Karpas-422 (cell line): Measurements from ENCODE around the gene LANCL1. TPM values are rescaled to one million over a fixed set of nuclear protein-coding genes. Genes with fewer than 3 reads are reported as not detected.

Source experiments
- DNase-seq: peaks from one replicate; pipeline ENCODE4 v3.0.0-alpha.2; 2015
- H2AFZ ChIP-seq: fragments of 200-600 bp; sonication (generic); 2 replicates; pipeline ENCODE4 v1.6.1; 2014; ENCODE audit warnings: antibody characterized with exemption, low read length, mixed read lengths
- H3K27ac ChIP-seq: fragments of 200-600 bp; sonication (generic); 2 replicates; pipeline ENCODE4 v1.5.1; 2014; ENCODE audit warnings: mild to moderate bottlenecking, low read length, moderate library complexity
- H3K27me3 ChIP-seq: fragments of 200-600 bp; sonication (generic); 2 replicates; pipeline ENCODE4 v1.6.1; 2014; ENCODE audit warnings: low read length, mixed read lengths
- H3K36me3 ChIP-seq: fragments of 200-600 bp; sonication (generic); 2 replicates; pipeline ENCODE4 v1.6.1; 2014; ENCODE audit warnings: low read length, mixed read lengths; ENCODE audit not compliant: insufficient read depth
- H3K4me1 ChIP-seq: fragments of 200-600 bp; sonication (generic); 2 replicates; pipeline ENCODE4 v1.6.1; 2014; ENCODE audit warnings: mild to moderate bottlenecking, low read length, mixed read lengths
- H3K4me2 ChIP-seq: fragments of 200-600 bp; sonication (generic); 2 replicates; pipeline ENCODE4 v1.6.1; 2014; ENCODE audit warnings: low read length, low read depth, mild to moderate bottlenecking; ENCODE audit not compliant: poor library complexity, severe bottlenecking
- H3K4me3 ChIP-seq: fragments of 200-600 bp; sonication (generic); 2 replicates; pipeline ENCODE4 v1.5.1; 2014; ENCODE audit warnings: mild to moderate bottlenecking, antibody characterized with exemption, low read length, mixed read lengths
- H3K79me2 ChIP-seq: fragments of 200-600 bp; sonication (generic); 2 replicates; pipeline ENCODE4 v1.6.1; 2014; ENCODE audit warnings: mild to moderate bottlenecking, low read length, mixed read lengths
- H3K9ac ChIP-seq: fragments of 200-600 bp; sonication (generic); 2 replicates; pipeline ENCODE4 v1.6.0; 2014; ENCODE audit warnings: low read length
- H3K9me2 ChIP-seq: fragments of 200-600 bp; sonication (generic), shearing (Covaris generic); replicated peaks from 2 replicates; pipeline ENCODE4 v1.6.0; 2014; ENCODE audit warnings: mild to moderate bottlenecking, low read length, moderate library complexity; ENCODE audit not compliant: insufficient read depth
- H3K9me3 ChIP-seq: fragments of 300-700, 200-600 bp; sonication (generic); 2 replicates; pipeline ENCODE4 v1.6.1; 2014; ENCODE audit warnings: low read length, mixed read lengths
- H4K20me1 ChIP-seq: fragments of 200-600 bp; sonication (generic); 2 replicates; pipeline ENCODE4 v1.6.1; 2014; ENCODE audit warnings: mild to moderate bottlenecking, antibody characterized with exemption, low read length, low read depth; ENCODE audit not compliant: insufficient read depth
- total RNA-seq: library from RNA; depleted of rRNA; stranded (reverse); fragments of >200 nt; shearing (Covaris generic); gene quantifications from 2 replicates; pipeline ENCODE4 v1.2.3, GENCODE V29; 2014; ENCODE audit warnings: low replicate concordance

LANCL1 gene
- total RNA-seq, 1 experiment from 2014 or later = 126 TPM

DNA sequence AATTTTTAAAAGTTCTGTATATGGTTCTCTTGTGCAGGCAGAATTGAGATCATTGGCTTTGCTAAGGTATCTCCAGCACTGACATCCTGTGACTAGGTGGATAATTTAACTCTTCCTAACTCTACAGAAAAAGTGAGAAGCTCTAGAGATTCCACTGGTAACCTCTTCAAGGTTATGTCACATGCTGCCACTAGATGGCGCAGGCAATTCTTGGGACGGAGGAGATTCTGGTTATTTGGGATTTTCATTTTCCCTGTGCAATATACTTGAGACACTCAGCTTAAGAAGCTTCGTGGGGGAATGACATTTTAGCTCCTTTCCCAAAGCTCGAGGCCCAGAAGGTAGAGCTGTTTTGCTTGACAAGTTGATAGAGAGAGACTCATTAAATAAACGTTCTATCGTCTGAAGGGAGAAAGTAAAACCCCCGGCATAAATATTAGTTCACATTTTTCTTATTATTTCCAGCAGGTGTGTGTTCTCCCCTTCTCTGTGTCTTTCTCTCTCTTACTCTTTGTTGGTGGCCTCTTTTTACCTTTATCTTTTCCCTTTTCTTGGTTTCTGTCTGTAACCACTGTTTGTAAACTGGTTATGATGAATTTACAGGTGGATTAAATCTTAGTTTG is 26.6 kb upstream of the LANCL1 start:
- Histone ChIP-seq H3K79me2 (no peaks in the 10 kb centered on the region), H2AFZ (no peak overlapping the region), H3K9me2 (no peaks in the 10 kb centered on the region), H3K4me2 (no peak overlapping the region), H3K36me3 (no peaks in the 10 kb centered on the region), H3K4me1 (0 out of 2 replicates have a peak, but pooled peaks cover 5% of the 10 kb centered on the region), H3K9ac (no peak overlapping the region), H3K4me3 (no peak overlapping the region), H3K27me3 (no peaks in the 10 kb centered on the region), H4K20me1 (no peaks in the 10 kb centered on the region), H3K9me3 (no peaks in the 10 kb centered on the region), H3K27ac (no peak overlapping the region)
- DNase-seq = peak; percentile 75

DNA sequence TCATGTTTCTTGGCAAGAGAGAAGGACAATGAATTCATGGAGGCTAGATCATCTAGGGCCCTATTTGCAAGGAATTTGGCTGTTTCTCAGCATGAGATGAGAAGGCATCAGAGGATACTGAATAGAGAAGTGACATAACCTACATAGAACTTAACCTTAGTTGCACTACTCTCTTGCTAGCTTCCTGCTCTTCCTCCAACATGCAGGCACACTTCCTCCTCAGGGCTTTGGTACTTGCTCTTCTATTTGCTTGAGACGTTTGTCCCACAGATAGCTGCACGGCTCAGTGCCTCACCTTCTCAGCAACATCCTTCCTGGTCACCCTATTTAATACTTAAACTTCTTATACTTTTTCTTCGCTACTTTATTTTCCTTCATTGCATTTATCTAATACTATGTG is 20.0 kb upstream of the LANCL1 start:
- H3K4me2 ChIP-seq = peak overlapping the region; percentile 87
- H3K36me3 ChIP-seq = no peaks in the 10 kb centered on the region
- DNase-seq = peak; percentile 93

DNA sequence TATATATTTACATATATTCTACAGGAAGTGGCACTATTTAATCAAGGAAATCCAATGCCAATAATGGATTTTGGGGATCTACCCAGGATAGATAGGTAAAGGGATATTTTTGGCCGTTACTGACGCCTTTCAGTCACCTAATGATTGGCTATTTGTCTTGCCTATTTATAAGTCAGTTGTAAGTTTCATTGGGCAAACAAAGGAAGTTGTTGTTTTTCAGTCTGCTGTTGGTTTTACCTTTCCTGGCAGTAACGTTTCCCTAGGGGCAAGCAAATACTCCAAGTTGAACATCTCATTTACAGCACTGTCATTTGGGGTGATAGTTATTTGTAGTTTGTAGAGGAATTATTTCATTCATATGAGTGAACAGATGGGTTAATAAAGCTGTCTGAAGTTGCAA is 17.0 kb upstream of the LANCL1 start:
- Histone ChIP-seq H3K4me1 (peaks cover 43% of the 10 kb centered on the region), H3K27ac (no peak overlapping the region), H3K79me2 (no peaks in the 10 kb centered on the region), H3K4me3 (no peak overlapping the region), H3K27me3 (no peaks in the 10 kb centered on the region), H3K9me3 (no peaks in the 10 kb centered on the region), H3K4me2 (no peak overlapping the region), H4K20me1 (no peaks in the 10 kb centered on the region), H3K9me2 (no peaks in the 10 kb centered on the region), H3K9ac (no peak overlapping the region), H3K36me3 (no peaks in the 10 kb centered on the region), H2AFZ (peak overlapping the region; percentile 36; the same call in 1 of the 2 replicates)
- DNase-seq = peak; percentile 35

More for the DNA sequence above, 20.0 kb upstream of the LANCL1 start:
- Histone ChIP-seq H2AFZ (peak overlapping the region; percentile 84), H3K4me3 (peak overlapping the region; percentile 56), H3K79me2 (no peaks in the 10 kb centered on the region), H3K27me3 (no peaks in the 10 kb centered on the region), H3K9me3 (no peaks in the 10 kb centered on the region), H3K27ac (peak overlapping the region; percentile 92), H3K4me1 (peaks cover 43% of the 10 kb centered on the region), H4K20me1 (no peaks in the 10 kb centered on the region), H3K9ac (peak overlapping the region; percentile 56), H3K9me2 (no peaks in the 10 kb centered on the region)

DNA sequence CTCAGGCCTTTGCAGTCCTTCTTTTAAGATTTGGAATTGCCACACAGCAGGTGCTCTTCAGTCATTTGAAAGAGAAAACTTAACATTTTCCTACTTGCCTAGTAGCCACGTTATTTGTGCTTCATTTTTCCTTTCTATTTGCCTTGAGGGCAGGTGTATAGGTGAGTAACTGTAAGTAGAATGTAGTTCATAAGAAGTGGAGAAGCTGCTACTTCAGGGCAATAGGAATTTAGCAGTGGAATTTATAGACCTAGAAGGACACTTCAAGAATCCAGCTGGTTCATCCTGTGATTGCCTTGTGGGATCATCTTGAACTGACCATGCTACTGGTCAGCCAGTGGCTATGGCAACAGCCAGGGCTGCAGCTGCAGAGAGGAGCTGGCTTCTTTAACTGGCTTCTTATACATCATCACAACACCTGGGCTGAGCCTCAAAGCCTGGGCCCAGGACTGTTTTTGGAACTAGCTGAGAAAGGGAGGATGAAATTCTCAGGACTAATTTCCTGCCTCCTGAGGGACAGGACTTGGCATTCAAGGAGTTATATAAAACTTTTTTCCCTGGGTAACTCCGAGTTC is 5.1 kb upstream of the LANCL1 start:
- Histone ChIP-seq H3K9me3 (peaks cover 6% of the 10 kb centered on the region; the same call in 1 of the 2 replicates), H3K9me2 (no peaks in the 10 kb centered on the region), H3K79me2 (no peaks in the 10 kb centered on the region), H3K4me3 (no peak overlapping the region), H3K27ac (no peak overlapping the region), H3K9ac (no peak overlapping the region), H2AFZ (no peak overlapping the region), H3K4me2 (no peak overlapping the region), H3K4me1 (peaks cover 17% of the 10 kb centered on the region), H4K20me1 (no peaks in the 10 kb centered on the region), H3K36me3 (no peaks in the 10 kb centered on the region), H3K27me3 (no peaks in the 10 kb centered on the region)
- no peak for DNase-seq

DNA sequence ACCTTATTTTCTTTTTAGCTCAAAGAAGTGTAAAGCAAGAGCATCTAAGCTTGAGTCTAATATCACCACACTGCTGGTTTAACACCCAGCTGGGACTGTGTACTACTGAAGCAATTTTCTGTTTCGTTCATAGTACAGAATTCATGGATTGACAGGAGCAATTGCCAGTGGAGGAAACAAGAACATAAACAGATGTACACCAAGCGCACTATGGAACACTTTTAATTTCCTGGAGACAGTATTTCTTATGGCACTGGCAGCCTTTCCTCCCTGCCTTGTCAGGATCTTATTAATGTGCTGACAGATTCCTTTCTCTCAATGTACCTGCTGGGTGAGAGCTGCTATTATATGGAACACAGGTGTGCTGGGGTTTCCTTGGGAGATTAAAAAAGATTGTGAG is 4.2 kb upstream of the LANCL1 start:
- H3K4me1 ChIP-seq = peaks cover 17% of the 10 kb centered on the region
- H3K27me3 ChIP-seq = no peaks in the 10 kb centered on the region
- H3K9me3 ChIP-seq = peaks cover 6% of the 10 kb centered on the region; the same call in 1 of the 2 replicates
- H3K36me3 ChIP-seq = no peaks in the 10 kb centered on the region
- no peaks in the 10 kb centered on the region for H4K20me1 ChIP-seq
- H3K4me2 ChIP-seq = no peak overlapping the region
- H3K9ac ChIP-seq = no peak overlapping the region
- 0 out of 2 replicates have a peak overlapping the region, but pooled peaks have one; percentile 22 for H2AFZ ChIP-seq
- no peak overlapping the region for H3K27ac ChIP-seq
- H3K4me3 ChIP-seq = no peak overlapping the region
- H3K9me2 ChIP-seq = no peaks in the 10 kb centered on the region
- no peak for DNase-seq
- H3K79me2 ChIP-seq = peaks cover 7% of the 10 kb centered on the region

DNA sequence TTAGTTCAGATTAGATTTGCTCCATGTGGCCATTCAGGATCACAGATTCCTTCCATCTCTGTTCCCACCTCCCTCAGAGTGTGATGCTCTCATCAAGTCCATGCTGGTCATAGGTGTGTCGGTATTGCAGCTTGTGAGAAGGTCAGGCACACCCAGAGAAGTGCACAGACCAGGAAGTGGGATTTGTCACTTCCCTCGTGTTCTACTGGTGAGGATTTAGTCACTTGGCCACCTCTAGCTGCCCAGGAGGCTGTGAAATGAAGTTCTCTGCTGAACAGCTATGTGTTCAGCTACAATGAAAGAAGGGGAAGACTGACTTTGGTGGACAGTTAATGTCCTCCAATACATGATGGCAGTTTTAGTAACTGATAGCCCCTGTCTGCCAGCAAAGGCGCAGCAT is 3.5 kb upstream of the LANCL1 start:
- Histone ChIP-seq H3K4me2 (no peak overlapping the region), H3K4me3 (no peak overlapping the region), H4K20me1 (no peaks in the 10 kb centered on the region), H3K9me3 (peaks cover 6% of the 10 kb centered on the region; the same call in 1 of the 2 replicates), H3K27me3 (no peaks in the 10 kb centered on the region), H3K27ac (no peak overlapping the region), H3K9ac (no peak overlapping the region), H2AFZ (peak overlapping the region; percentile 22; the same call in 1 of the 2 replicates), H3K4me1 (peaks cover 24% of the 10 kb centered on the region), H3K79me2 (peaks cover 14% of the 10 kb centered on the region), H3K36me3 (peaks cover under 1% of the 10 kb centered on the region; the same call in 1 of the 2 replicates), H3K9me2 (no peaks in the 10 kb centered on the region)
- no peak for DNase-seq

DNA sequence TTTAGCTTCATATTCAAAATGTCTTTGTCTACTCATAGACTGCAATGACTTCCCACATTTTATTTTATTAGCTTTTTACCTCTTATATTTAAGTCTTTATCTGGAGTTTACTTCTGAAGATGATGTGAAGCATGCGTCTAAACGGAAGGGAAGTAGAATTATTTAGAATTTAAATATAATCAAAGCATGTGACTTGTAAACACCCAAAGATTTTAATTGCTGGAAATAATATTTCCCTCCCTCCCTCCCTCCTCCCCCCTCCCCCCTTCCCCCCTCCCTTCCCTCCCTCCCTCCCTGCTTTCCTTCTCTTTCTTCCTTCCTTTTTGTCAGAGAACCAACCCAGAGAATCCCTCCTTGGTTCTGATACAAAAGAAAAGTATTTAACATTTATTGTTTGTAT is 2.1 kb upstream of the LANCL1 start:
- no peak overlapping the region for H3K27ac ChIP-seq
- H3K79me2 ChIP-seq = peaks cover 25% of the 10 kb centered on the region
- H3K9ac ChIP-seq = no peak overlapping the region
- H3K4me3 ChIP-seq = no peak overlapping the region
- H2AFZ ChIP-seq = peak overlapping the region; percentile 38; the same call in 1 of the 2 replicates
- no peak overlapping the region for H3K4me2 ChIP-seq
- H3K9me3 ChIP-seq = no peaks in the 10 kb centered on the region
- H3K27me3 ChIP-seq = no peaks in the 10 kb centered on the region
- no peak for DNase-seq
- no peaks in the 10 kb centered on the region for H4K20me1 ChIP-seq
- H3K36me3 ChIP-seq = peaks cover 5% of the 10 kb centered on the region; the same call in 1 of the 2 replicates
- H3K9me2 ChIP-seq = no peaks in the 10 kb centered on the region
- peaks cover 34% of the 10 kb centered on the region for H3K4me1 ChIP-seq

DNA sequence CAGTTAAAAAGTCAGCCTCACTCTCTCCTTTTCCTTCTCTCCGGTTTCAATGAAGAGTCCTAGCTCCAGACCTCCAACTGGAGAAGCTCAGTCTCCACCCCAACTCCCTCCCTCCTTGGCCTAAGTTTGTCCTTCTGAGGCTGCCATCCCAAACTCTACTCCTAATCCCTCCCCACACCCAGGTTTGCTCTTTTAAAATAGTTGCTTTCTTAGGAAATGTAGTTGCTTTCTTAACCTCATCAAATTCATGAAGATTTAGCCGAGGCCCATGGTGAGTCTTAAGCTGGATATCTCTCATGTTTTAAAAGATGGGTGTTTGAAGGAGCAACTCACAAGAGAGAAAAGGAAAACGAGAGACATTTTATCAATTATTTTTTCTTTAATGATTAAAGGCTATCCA is 937 bp upstream of the LANCL1 start:
- Histone ChIP-seq H3K4me3 (peak overlapping the region; percentile 85), H2AFZ (peak overlapping the region; percentile 38), H3K27ac (no peak overlapping the region), H3K9ac (peak overlapping the region; percentile 90; the same call in 1 of the 2 replicates), H3K9me3 (no peaks in the 10 kb centered on the region), H3K79me2 (peaks cover 33% of the 10 kb centered on the region), H4K20me1 (no peaks in the 10 kb centered on the region), H3K4me1 (peaks cover 34% of the 10 kb centered on the region), H3K27me3 (no peaks in the 10 kb centered on the region), H3K4me2 (peak overlapping the region; percentile 90), H3K9me2 (no peaks in the 10 kb centered on the region), H3K36me3 (peaks cover 12% of the 10 kb centered on the region; the same call in 1 of the 2 replicates)
- no peak for DNase-seq
